ENCODE results near the gene EPGN.

The EPGN gene

GRCh38 chr4:74266081-74266480, 42.2 kb upstream of the EPGN start:
- TF ChIP-seq TAF1 (IDR thresholded peaks at IDR 0.05; ENCODE audit: borderline replicate concordance, insufficient read depth, low read length) (no peak), POLR2AphosphoS5 (IDR thresholded peaks at IDR 0.05; ENCODE audit: low read depth, low read length) (no peak), FOXP2 (optimal IDR thresholded peaks at IDR 0.05; ENCODE audit: borderline replicate concordance, extremely low read depth, extremely low read length, insufficient read depth) (no peak), REST (IDR thresholded peaks at IDR 0.05; ENCODE audit: insufficient read depth in 1 of 2, low read depth in 2 of 2, low read length in 2 of 2) (no peak), SIN3A (IDR thresholded peaks at IDR 0.05; ENCODE audit: borderline replicate concordance, insufficient read depth, low read length) (no peak)

- TF ChIP-seq POLR2AphosphoS5 (IDR thresholded peaks at IDR 0.05; ENCODE audit: low read depth, low read length) (no peak), REST (IDR thresholded peaks at IDR 0.05; ENCODE audit: insufficient read depth in 1 of 2, low read depth in 2 of 2, low read length in 2 of 2) (no peak), SIN3A (IDR thresholded peaks at IDR 0.05; ENCODE audit: borderline replicate concordance, insufficient read depth, low read length) (no peak), FOXP2 (optimal IDR thresholded peaks at IDR 0.05; ENCODE audit: borderline replicate concordance, extremely low read depth, extremely low read length, insufficient read depth) (no peak), TAF1 (IDR thresholded peaks at IDR 0.05; ENCODE audit: borderline replicate concordance, insufficient read depth, low read length) (no peak)
These were observed 40.2 kb upstream of the EPGN start for GRCh38 chr4:74267998-74268606.

GRCh38 chr4:74268643-74269042, 39.6 kb upstream of the EPGN start:
- no peak for TF ChIP-seq TAF1 (IDR thresholded peaks at IDR 0.05; ENCODE audit: borderline replicate concordance, insufficient read depth, low read length)
- TF ChIP-seq POLR2AphosphoS5 (IDR thresholded peaks at IDR 0.05; ENCODE audit: low read depth, low read length), result no peak
- no peak for TF ChIP-seq SIN3A (IDR thresholded peaks at IDR 0.05; ENCODE audit: borderline replicate concordance, insufficient read depth, low read length)
- TF ChIP-seq REST (IDR thresholded peaks at IDR 0.05; ENCODE audit: insufficient read depth in 1 of 2, low read depth in 2 of 2, low read length in 2 of 2), result no peak
- no peak for TF ChIP-seq FOXP2 (optimal IDR thresholded peaks at IDR 0.05; ENCODE audit: borderline replicate concordance, extremely low read depth, extremely low read length, insufficient read depth)

GRCh38 chr4:74278490-74278889, 29.8 kb upstream of the EPGN start:
- no peak for TF ChIP-seq POLR2AphosphoS5 (IDR thresholded peaks at IDR 0.05; ENCODE audit: low read depth, low read length)

GRCh38 chr4:74279716-74280115, 28.6 kb upstream of the EPGN start:
- TF ChIP-seq POLR2AphosphoS5 (IDR thresholded peaks at IDR 0.05; ENCODE audit: low read depth, low read length) (no peak), REST (IDR thresholded peaks at IDR 0.05; ENCODE audit: insufficient read depth in 1 of 2, low read depth in 2 of 2, low read length in 2 of 2) (no peak), TAF1 (IDR thresholded peaks at IDR 0.05; ENCODE audit: borderline replicate concordance, insufficient read depth, low read length) (no peak), FOXP2 (optimal IDR thresholded peaks at IDR 0.05; ENCODE audit: borderline replicate concordance, extremely low read depth, extremely low read length, insufficient read depth) (no peak), SIN3A (IDR thresholded peaks at IDR 0.05; ENCODE audit: borderline replicate concordance, insufficient read depth, low read length) (no peak)
